H9 (cell line): ENCODE measurements around the gene CACNA1H. TPM values are rescaled to one million over a fixed set of nuclear protein-coding genes. Genes with fewer than 3 reads are reported as not detected.

Experiments
- DNase-seq: peaks from one replicate; pipeline ENCODE4 v3.0.0-alpha.2; 2017
- H2AFZ ChIP-seq: one replicate; pipeline ENCODE4 v1.6.1; 2013; ENCODE audit warnings: mild to moderate bottlenecking, low read length, control low read depth, moderate library complexity
- H2AK5ac ChIP-seq: 2 replicates; pipeline ENCODE4 v1.6.1; 2013; ENCODE audit warnings: low read length, control low read depth, mixed read lengths; ENCODE audit not compliant: insufficient read length
- H2BK120ac ChIP-seq: one replicate; pipeline ENCODE4 v1.6.1; 2013; ENCODE audit warnings: low read depth, mild to moderate bottlenecking, low read length, control low read depth, inconsistent platforms; ENCODE audit not compliant: poor library complexity, severe bottlenecking
- H2BK12ac ChIP-seq: 2 replicates; pipeline ENCODE4 v1.6.1; 2013; ENCODE audit warnings: low read length, control low read depth, mixed read lengths, low read depth; ENCODE audit not compliant: insufficient read length
- H2BK15ac ChIP-seq: 2 replicates; pipeline ENCODE4 v1.6.1; 2013; ENCODE audit warnings: low read depth, low read length, control low read depth
- H2BK20ac ChIP-seq: one replicate; pipeline ENCODE4 v1.6.1; 2013; ENCODE audit warnings: low read depth, mild to moderate bottlenecking, low read length, control low read depth, inconsistent platforms; ENCODE audit not compliant: poor library complexity, severe bottlenecking
- H2BK5ac ChIP-seq: 2 replicates; pipeline ENCODE4 v1.6.1; 2013; ENCODE audit warnings: low read length, control low read depth, mixed read lengths; ENCODE audit not compliant: insufficient read length
- H3K14ac ChIP-seq: 2 replicates; pipeline ENCODE4 v1.6.1; 2013; ENCODE audit warnings: low read length, control low read depth; ENCODE audit not compliant: insufficient read depth
- H3K18ac ChIP-seq: 2 replicates; pipeline ENCODE4 v1.6.1; 2013; ENCODE audit warnings: low read depth, mild to moderate bottlenecking, mixed read lengths, low read length, control low read depth; ENCODE audit not compliant: insufficient read length
- H3K23ac ChIP-seq: 2 replicates; pipeline ENCODE4 v1.6.1; 2013; ENCODE audit warnings: low read length, control low read depth, mixed read lengths, low read depth; ENCODE audit not compliant: insufficient read length
- H3K23me2 ChIP-seq: 2 replicates; pipeline ENCODE4 v1.6.1; 2013; ENCODE audit warnings: low read depth, mild to moderate bottlenecking, mixed read lengths, low read length, control low read depth; ENCODE audit not compliant: insufficient read length, poor library complexity, severe bottlenecking
- H3K27ac ChIP-seq: 2 replicates; pipeline ENCODE4 v1.5.1; 2013; ENCODE audit warnings: low read length, control low read depth, mixed read lengths, low read depth; ENCODE audit not compliant: insufficient read length
- H3K27me3 ChIP-seq: 2 replicates; pipeline ENCODE4 v1.6.1; 2013; ENCODE audit warnings: low read length, control low read depth, inconsistent platforms; ENCODE audit not compliant: insufficient read depth
- H3K4ac ChIP-seq: 2 replicates; pipeline ENCODE4 v1.6.1; 2013; ENCODE audit warnings: low read depth, mild to moderate bottlenecking, control low read depth, inconsistent platforms, low read length, moderate library complexity
- H3K4me1 ChIP-seq: 2 replicates; pipeline ENCODE4 v1.6.1; 2013; ENCODE audit warnings: low read length, control low read depth, inconsistent platforms; ENCODE audit not compliant: insufficient read depth
- H3K4me2 ChIP-seq: 2 replicates; pipeline ENCODE4 v1.6.1; 2013; ENCODE audit warnings: low read length, control low read depth, mixed read lengths; ENCODE audit not compliant: insufficient read length, insufficient read depth
- H3K56ac ChIP-seq: 2 replicates; pipeline ENCODE4 v1.6.1; 2013; ENCODE audit warnings: low read depth, mild to moderate bottlenecking, mixed read lengths, low read length, control low read depth; ENCODE audit not compliant: insufficient read length
- H3K79me1 ChIP-seq: 2 replicates; pipeline ENCODE4 v1.6.1; 2013; ENCODE audit warnings: low read depth, mild to moderate bottlenecking, moderate library complexity, low read length, control low read depth, inconsistent platforms; ENCODE audit not compliant: insufficient read depth, poor library complexity, severe bottlenecking
- H3K79me2 ChIP-seq: 2 replicates; pipeline ENCODE4 v1.6.1; 2013; ENCODE audit warnings: low read length, control low read depth, inconsistent platforms; ENCODE audit not compliant: insufficient read depth
- H3K9ac ChIP-seq: 2 replicates; pipeline ENCODE4 v1.6.1; 2013; ENCODE audit warnings: low read length, control low read depth, mixed read lengths; ENCODE audit not compliant: insufficient read length; ENCODE audit errors: extremely low read depth
- H3K9me3 ChIP-seq: one replicate; pipeline ENCODE4 v1.6.1; 2013; ENCODE audit warnings: low read depth, low read length, inconsistent platforms; ENCODE audit not compliant: control insufficient read depth
- H3T11ph ChIP-seq: one replicate; pipeline ENCODE4 v1.6.1; 2013; ENCODE audit warnings: mild to moderate bottlenecking, low read length, control low read depth, inconsistent platforms
- H4K20me1 ChIP-seq: one replicate; pipeline ENCODE4 v1.6.1; 2013; ENCODE audit not compliant: control insufficient read depth, insufficient read length, insufficient read depth
- H4K5ac ChIP-seq: 2 replicates; pipeline ENCODE4 v1.6.1; 2013; ENCODE audit warnings: low read depth, mild to moderate bottlenecking, mixed read lengths, low read length, control low read depth; ENCODE audit not compliant: insufficient read length
- H4K8ac ChIP-seq: replicated peaks from 2 replicates; pipeline ENCODE4 v1.6.1; 2013; ENCODE audit warnings: low read length, control low read depth, mixed read lengths, low read depth; ENCODE audit not compliant: insufficient read length
- H4K91ac ChIP-seq: 2 replicates; pipeline ENCODE4 v1.6.1; 2013; ENCODE audit warnings: low read depth, mild to moderate bottlenecking, moderate library complexity, mixed read lengths, low read length, control low read depth; ENCODE audit not compliant: insufficient read length
- H3K27ac Mint-ChIP-seq, 3 experiments: 2 replicates in 2 of 3; 3 replicates in 1 of 3; pipeline ENCODE4 v1.8.0; 2020 to 2021; ENCODE audit warnings: mixed read lengths in 3 of 3, mild to moderate bottlenecking in 1 of 3, moderate library complexity in 1 of 3
- H3K27me3 Mint-ChIP-seq: 2 replicates; pipeline ENCODE4 v1.8.0; 2021; ENCODE audit warnings: low read depth, mild to moderate bottlenecking, moderate library complexity, mixed read lengths
- H3K36me3 Mint-ChIP-seq, 3 experiments: 2 replicates in 2 of 3; 3 replicates in 1 of 3; pipeline ENCODE4 v1.8.0; 2020 to 2021; ENCODE audit warnings: low read depth in 3 of 3, mixed read lengths in 3 of 3; ENCODE audit not compliant: insufficient read depth in 1 of 3
- H3K4me1 Mint-ChIP-seq, 2 experiments: 2 replicates each; pipeline ENCODE4 v1.8.0; 2020; ENCODE audit warnings: mixed read lengths in 2 of 2
- H3K4me3 Mint-ChIP-seq, 2 experiments: 2 replicates in 1 of 2; 3 replicates in 1 of 2; pipeline ENCODE4 v1.8.0; 2020 to 2021; ENCODE audit warnings: mild to moderate bottlenecking in 2 of 2, mixed read lengths in 2 of 2, moderate library complexity in 1 of 2
- H3K9me3 Mint-ChIP-seq, 2 experiments: 2 replicates in 1 of 2; 3 replicates in 1 of 2; pipeline ENCODE4 v1.8.0; 2020; ENCODE audit warnings: mild to moderate bottlenecking in 2 of 2, mixed read lengths in 2 of 2, moderate library complexity in 1 of 2
- CTCF ChIP-seq: fragments of 200-600 bp; sonication (generic); conservative IDR thresholded peaks from 3 replicates; pipeline ENCODE4 v1.8.0; 2021; ENCODE audit warnings: antibody characterized with exemption, mild to moderate bottlenecking
- WGBS: extraction: QIAGEN DNeasy Blood & Tissue Kit; methylation state at CpG from one replicate; pipeline ENCODE4 v1.1.7; 2013; ENCODE audit warnings: missing lambda C conversion rate, low lambda C conversion rate, mixed read lengths; ENCODE audit not compliant: insufficient read length; ENCODE audit errors: extremely low coverage; 5-methylcytosine and 5-hydroxymethylcytosine counted together
- total RNA-seq: library from RNA; stranded (reverse); gene quantifications from 2 replicates; pipeline ENCODE4 v1.2.1, GENCODE V29; 2021

CACNA1H gene
- total RNA-seq, 1 experiment from 2014 or later, result 43.3 TPM

- no peak overlapping the region for H3K27ac Mint-ChIP-seq
- no peak overlapping the region for H4K5ac ChIP-seq
- no peaks in the 10 kb centered on the region for H3K27me3 ChIP-seq
- peaks cover 0 to 3% of the 10 kb centered on the region in 2 experiments; a peak in 1 of 5 replicates for H3K9me3 Mint-ChIP-seq
- no CpG with 5 or more reads among the region's 55 CpGs for WGBS
- H2BK15ac ChIP-seq, result no peak overlapping the region
- H3K79me1 ChIP-seq, result no peaks in the 10 kb centered on the region
- peaks cover 7 to 26% (median 22%) of the 10 kb centered on the region in 3 experiments; a peak in 6 of 7 replicates for H3K36me3 Mint-ChIP-seq
- H2AK5ac ChIP-seq, result no peak overlapping the region
- H3K4me1 ChIP-seq, result no peaks in the 10 kb centered on the region
- H3K27ac ChIP-seq, result no peak overlapping the region
- no peak overlapping the region for H2BK120ac ChIP-seq
- H3K14ac ChIP-seq, result no peak overlapping the region
- no peak overlapping the region for H3K18ac ChIP-seq
- no peak overlapping the region for H4K8ac ChIP-seq
- H3K79me2 ChIP-seq, result no peaks in the 10 kb centered on the region
- H3K23me2 ChIP-seq, result no peaks in the 10 kb centered on the region
- no peak overlapping the region for H2BK5ac ChIP-seq
- no peak overlapping the region for H2BK12ac ChIP-seq
- no peak overlapping the region for H3K4me2 ChIP-seq
- no peak overlapping the region for H4K91ac ChIP-seq
- H4K20me1 ChIP-seq, result peaks cover 3% of the 10 kb centered on the region
- no peaks in the 10 kb centered on the region for H3K4me1 Mint-ChIP-seq
- no peak overlapping the region for H3K4ac ChIP-seq
- H2AFZ ChIP-seq, result no peak overlapping the region
- H3K9ac ChIP-seq, result no peak overlapping the region
- no peak for TF ChIP-seq CTCF
- no peak overlapping the region for H3K56ac ChIP-seq
- H3K23ac ChIP-seq, result no peak overlapping the region
- H3K9me3 ChIP-seq, result no peaks in the 10 kb centered on the region
- no peak overlapping the region for H3K4me3 Mint-ChIP-seq
- H2BK20ac ChIP-seq, result no peak overlapping the region
- H3K27me3 Mint-ChIP-seq, result no peaks in the 10 kb centered on the region
- no peak overlapping the region for H3T11ph ChIP-seq
- DNase-seq, result no peak
Measured at GRCh38 chr16:1220098-1220728, 67.3 kb downstream of the CACNA1H start.
